Gastrocnemius medialis (tissue), 4 donors: Measurements from ENCODE around the gene IER5.

Experiments used
- CTCF ChIP-seq, 5 experiments: fragments of 450-650 bp in 3 of 5; fragments of 200-600 bp in 2 of 5; sonication (generic) in 2 of 5; IDR thresholded peaks in 4 of 5; conservative IDR thresholded peaks in 1 of 5; 1 replicate in 4 of 5; 2 replicates in 1 of 5; pipeline ENCODE4 v1.5.1; 2016 to 2019; ENCODE audit warnings: antibody characterized with exemption in 5 of 5, mild to moderate bottlenecking in 3 of 5, moderate library complexity in 3 of 5
- POLR2A ChIP-seq, 2 donors: fragments of 450-650 bp; IDR thresholded peaks; one replicate each; pipeline ENCODE4 v1.6.1; 2017; ENCODE audit warnings: antibody characterized with exemption in 2 of 2, mild to moderate bottlenecking in 2 of 2, moderate library complexity in 2 of 2

GRCh38 chr1:181079382-181079781 lies 9.1 kb upstream of the IER5 start:
- TF ChIP-seq CTCF (IDR thresholded peaks at IDR 0.05 in 4 of 5, conservative IDR thresholded peaks at IDR 0.05 in 1 of 5) (no peak), POLR2A (IDR thresholded peaks at IDR 0.05) (no peak)
